ENCODE measurements around the gene LRTM2. TPM values are rescaled to one million over a fixed set of nuclear protein-coding genes. Genes with fewer than 3 reads are reported as not detected.

Gene LRTM2
- total RNA-seq, 1 donor from 2014 or later, result not detected

DNA sequence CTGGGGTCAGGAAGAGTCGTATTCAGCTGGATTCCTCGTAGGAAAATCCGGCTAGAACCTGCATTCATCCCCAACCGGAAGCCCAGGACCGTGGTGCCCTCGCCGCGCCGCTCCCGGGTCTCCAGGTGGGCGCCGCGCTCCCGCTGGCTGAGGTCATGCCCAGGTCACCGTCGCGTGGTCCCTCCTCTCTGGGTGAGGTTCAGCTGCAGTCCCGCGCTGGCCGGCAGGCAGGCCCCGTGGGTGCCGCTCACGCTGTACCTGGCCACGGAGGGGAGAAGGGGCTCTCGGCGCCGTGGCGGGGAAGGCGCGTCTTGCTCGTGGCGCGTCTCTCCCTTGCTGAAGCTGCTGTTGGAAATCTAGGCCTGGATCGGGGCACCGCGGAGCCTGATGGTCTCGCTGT is 44.5 kb downstream of the LRTM2 start:
- DNase-seq (ENCODE audit: low read depth), result no peak

DNA sequence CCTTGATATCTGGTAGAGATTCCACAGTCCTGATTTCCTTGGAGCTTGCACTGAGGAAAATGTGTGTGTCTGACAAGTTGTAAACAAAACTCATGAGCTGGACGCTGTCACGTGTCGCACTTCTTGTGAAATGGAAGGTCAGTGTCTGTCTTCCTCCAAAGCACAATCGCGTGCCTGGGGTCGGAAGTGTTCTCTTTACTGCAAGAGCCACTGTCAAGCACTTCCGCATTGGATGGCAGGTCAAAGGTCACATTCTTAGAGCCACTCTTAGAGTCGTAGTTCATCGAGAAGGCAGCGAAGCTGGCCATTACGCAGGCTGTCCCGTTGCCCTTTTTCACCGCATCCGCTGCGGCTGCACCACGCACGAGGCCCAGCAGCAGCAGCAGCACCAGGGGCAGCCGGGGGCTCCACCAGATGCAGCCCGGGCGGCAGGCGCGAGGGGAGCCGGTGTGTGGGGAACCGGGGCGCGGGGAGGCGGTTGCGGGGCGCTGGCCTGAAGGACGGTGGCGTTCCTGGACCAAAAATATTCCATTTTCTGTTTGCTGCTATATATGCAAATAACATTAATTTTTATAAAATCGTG is 45.0 kb downstream of the LRTM2 start:
- DNase-seq (ENCODE audit: low read depth), result no peak

- DNase-seq (ENCODE audit: low read depth), result no peak
These were observed 48.8 kb downstream of the LRTM2 start for GRCh38 chr12:1869145-1869544.

GRCh38 chr12:1870086-1870485 is 49.7 kb downstream of the LRTM2 start:
- DNase-seq (ENCODE audit: low read depth), result no peak

DNA sequence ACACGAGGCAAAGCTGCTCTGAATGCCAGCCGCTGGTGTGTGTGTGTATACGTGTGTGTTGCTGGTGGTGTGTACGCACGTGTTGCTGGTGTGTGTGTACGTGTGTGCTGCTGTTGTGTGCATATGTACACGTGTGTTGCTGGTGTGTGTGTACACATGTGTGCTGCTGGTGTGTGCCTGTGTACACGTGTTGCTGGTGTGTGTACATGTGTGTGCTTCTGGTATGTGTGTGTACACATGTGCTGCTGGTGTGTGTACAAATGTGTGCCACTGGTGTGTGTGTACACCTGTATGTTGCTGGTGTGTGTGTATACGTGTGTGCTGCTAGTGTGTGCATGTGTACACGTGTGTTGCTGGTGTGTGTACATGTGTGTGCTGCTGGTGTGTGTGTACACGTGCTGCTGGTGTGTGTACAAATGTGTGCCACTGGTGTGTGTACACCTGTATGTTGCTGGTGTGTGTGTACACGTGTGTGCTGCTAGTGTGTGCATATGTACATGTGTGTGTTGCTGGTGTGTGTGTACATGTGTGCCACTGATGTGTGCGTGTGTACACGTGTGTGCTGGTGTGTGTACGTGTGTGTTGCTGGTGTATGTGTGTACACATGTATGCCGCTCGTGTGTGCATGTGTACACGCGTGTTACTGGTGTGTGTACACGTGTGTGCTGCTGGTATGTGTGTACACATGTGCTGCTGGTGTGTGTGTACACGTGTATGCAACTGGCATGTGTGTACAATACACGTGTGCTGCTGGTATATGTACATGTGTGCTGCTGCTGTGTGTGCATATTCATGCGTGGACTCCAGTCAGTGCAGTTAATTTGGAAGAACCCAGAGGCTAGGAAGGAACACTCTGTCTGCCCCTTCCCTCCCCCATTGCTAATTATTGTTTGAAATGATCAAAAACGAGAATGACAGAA is 50.9 kb downstream of the LRTM2 start:
- DNase-seq (ENCODE audit: low read depth), result no peak

DNA sequence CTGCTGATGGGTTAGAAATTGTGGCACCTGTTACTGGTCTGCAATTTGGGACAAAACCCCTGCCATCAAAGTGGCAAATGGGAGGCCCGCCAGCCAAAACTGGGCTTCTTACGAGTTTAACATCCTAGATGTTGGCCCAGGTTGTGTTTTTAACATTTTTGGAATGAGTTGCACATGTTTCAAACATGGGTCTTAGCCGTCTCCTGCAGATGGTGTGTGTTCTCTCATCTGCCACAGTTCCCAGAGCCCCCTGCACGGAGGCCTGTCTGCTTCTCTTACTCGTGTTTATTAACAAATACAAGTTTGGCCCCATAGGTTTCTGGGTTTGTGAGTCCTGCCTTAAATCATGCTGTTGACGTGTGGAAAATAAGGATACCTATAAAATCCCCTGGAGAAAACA is 51.6 kb downstream of the LRTM2 start:
- DNase-seq (ENCODE audit: low read depth), result no peak

DNA sequence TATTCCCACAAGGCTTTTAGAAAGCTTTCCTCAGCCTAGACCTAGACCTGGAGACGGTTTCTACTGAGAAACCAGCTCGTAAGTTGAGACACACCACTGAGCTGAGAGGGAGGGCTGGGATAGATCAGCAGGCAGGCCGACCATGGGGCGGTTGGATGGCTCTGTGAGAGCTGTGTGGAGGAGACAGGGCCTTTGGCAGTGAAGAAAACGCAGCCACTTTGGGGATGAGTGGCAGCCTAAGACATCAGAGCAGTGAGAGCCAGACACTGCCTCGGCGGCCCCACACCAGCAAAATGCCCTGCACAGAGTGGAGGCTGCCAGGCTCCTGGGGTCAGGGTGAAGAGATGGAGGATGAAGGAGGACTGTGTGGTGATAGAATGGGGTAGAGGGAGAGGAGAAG is 52.1 kb downstream of the LRTM2 start:
- DNase-seq (ENCODE audit: low read depth), result no peak

- no peak for DNase-seq (ENCODE audit: low read depth)
These were observed 53.5 kb downstream of the LRTM2 start for GRCh38 chr12:1873531-1874510.

GRCh38 chr12:1875608-1876007 is 55.2 kb downstream of the LRTM2 start:
- DNase-seq (ENCODE audit: low read depth), result no peak

GRCh38 chr12:1876086-1876485 is 55.7 kb downstream of the LRTM2 start:
- DNase-seq (ENCODE audit: low read depth), result no peak

DNA sequence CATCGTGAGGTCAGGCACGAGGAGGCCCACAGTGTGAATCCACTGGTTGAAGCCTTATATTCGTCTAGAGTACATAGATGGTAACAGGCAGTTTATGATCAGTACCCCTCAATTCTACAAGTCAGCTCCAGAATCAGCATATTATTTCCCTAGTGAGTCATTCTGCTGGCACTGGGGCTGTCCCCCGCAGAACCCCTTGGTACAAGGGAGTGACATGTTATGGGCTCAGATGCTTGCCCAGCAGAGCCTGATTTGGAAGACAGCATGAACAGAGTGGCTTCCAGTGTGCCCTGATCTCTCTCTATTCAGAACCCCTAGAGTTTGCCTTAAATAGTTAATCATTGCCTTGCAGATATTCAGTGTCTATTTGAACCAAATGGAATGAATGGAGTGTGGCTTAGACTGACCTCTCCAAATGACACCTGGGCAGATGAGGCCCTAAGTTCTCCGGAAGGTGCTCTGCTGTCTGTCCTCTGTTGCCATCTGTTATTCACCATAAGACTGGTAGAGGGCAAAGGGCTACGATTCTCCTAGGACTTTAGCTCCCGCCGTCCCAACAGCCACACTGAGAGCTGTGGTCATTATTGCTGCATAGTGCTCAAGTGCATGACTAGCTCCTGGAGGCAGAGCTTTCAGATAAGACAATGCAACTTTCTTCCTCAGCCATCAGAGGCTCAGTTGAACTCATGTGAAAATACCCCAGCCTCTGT is 57.0 kb downstream of the LRTM2 start:
- DNase-seq (ENCODE audit: low read depth), result no peak

DNA sequence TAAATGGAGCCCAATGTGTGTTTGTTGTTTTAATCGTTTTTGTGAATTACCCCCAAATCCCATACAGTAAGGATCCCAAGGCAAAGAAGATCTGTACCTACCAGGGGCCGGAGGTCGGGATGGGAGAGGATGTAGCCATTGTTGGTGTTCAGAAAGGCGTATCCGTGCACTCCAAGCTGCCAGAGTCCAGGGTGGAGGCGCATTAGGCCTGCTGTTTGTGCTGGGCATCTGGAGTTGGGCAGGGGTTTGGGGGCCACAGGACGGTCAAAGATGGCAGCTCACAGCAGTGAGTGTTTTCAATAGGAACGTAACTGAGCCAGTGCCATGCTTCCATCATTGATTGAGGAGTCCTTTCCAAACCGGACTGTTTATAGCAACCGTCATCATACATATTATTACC is 57.8 kb downstream of the LRTM2 start:
- DNase-seq (ENCODE audit: low read depth), result no peak

DNA sequence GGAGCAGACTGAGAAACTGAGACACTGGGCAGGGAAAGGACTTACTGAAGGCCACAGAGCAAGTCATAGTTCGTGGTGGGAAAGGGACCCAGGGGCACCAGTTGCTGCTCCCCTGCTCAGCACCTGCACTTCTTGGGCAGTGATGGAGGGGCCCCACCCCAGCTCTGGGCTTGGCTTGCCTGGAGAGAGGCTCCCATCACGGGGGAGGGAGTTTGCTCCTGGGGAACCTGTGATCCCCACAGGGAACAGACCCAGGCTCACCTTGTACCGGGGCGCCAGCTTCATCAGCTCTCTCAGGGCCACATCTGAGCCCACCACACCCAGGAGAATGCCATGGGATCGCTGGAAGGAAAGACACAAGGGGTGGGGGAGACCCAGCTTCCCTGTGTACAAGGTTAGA is 58.3 kb downstream of the LRTM2 start:
- no peak for DNase-seq (ENCODE audit: low read depth)

GRCh38 chr12:1879633-1880032 is 59.3 kb downstream of the LRTM2 start:
- no peak for DNase-seq (ENCODE audit: low read depth)

- DNase-seq (ENCODE audit: low read depth), result no peak
These were observed 59.9 kb downstream of the LRTM2 start for GRCh38 chr12:1880153-1880845.

GRCh38 chr12:1880876-1881275 is 60.5 kb downstream of the LRTM2 start:
- DNase-seq (ENCODE audit: low read depth), result no peak

DNA sequence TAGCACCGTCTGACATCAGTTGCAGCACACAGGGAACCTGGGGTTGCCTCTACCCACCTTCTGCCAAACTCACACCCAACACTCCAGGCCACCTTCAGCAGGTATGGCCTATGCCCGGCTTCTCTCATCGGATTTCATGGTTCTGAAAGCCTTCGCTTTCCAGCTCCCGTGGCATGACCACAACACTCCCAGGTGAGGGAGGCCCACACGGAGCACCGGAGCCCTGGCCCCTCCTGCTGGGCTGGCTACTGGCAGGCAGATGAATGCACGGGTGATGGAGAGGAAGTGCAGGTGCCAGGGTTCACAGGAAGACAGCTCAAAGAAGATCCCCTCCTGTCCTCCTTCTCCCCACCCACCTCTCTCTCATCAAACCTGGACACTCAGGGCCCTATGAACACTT is 60.9 kb downstream of the LRTM2 start:
- DNase-seq (ENCODE audit: low read depth), result no peak

DNA sequence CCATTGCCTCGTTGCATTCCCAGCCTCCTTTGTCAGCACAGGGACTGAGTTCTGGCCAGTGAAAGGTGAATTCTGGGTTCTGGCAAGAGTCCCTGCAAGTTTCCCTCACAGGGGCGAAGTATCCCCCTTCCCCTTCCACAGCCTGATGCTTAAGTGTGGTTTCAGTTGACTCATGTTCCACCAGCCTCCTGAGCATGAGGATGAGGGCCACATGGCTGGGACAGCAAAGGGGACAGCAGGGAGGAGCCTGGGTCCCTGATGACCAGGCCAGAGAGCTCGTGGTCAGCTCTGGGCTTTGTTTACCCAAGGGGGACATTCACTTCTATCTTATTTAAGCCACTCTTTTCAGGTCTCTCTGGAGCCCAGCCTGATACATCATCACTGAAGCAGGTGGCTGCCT is 61.6 kb downstream of the LRTM2 start:
- no peak for DNase-seq (ENCODE audit: low read depth)

DNA sequence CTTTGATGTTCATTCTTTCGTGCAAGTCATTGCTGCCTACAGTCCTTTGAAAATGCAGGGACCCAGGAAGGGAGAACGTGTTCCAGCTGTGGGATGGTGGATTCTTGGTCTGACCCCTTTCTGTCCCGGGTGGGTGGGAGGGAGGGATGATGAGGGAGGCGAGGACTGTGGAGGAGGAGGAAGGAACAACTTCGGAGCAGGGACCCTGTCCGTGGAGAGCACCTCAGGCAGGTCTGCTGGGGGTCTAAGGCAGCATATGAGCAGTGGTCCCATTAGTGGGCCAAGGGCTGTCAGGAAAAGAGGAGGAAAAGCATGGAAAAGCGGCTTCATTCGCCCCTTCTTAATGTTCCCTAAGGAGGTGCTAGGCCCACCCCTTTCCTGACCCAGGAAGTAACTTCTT is 62.0 kb downstream of the LRTM2 start:
- no peak for DNase-seq (ENCODE audit: low read depth)

DNA sequence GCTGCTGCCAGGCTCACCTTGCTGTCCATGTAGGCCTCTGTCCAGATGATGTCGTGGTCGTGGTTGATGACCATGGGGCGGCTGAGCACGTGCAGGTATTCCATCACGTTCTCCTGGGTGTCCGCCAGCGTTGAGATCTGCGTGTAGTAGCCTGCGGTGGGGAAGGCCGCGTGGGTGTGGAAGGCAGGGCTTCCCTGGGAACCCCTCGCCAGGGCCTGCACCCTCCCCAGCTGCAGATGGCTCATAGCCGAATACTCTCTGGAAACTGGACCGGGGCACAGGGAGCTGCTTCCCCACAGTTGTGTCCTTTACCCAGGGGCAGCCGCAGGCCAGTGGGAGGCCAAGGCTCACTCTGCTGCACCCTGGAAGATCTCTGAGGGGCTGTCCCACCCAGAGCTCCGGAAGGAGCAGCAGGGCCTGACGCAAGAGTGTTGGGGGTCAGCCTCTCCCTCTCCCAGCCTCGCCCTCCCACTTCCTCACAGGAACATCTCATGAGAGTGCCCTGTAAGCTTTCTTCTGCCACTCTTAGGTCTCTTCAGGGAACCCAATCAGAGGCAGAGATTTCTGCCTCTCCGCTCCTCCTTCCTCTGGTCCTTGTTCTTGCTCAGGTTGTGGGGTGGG is 62.6 kb downstream of the LRTM2 start:
- no peak for DNase-seq (ENCODE audit: low read depth)

GRCh38 chr12:1883513-1883912 is 63.1 kb downstream of the LRTM2 start:
- DNase-seq (ENCODE audit: low read depth), result no peak
